ENCODE results near the gene SNRPA1. TPM values are rescaled to one million over a fixed set of nuclear protein-coding genes. Genes with fewer than 3 reads are reported as not detected.

The SNRPA1 gene
- total RNA-seq = 8.7 and 14.9 TPM in 2 replicates

GRCh38 chr15:101294731-101295606, at the start of gene SNRPA1:
TSS of gene SNRPA1 (minus strand) at chr15:101295248. CDS start at chr15:101295178, 70 bp downstream.

GRCh38 chr15:101277038-101277822, 17.8 kb downstream of the SNRPA1 start, which contains the start of gene SELENOS:
TSS of gene SELENOS (minus strand) at chr15:101277485. CDS start at chr15:101277417, 68 bp downstream.

GRCh38 chr15:101251830-101252820, 42.9 kb downstream of the SNRPA1 start, which contains the start of gene CHSY1:
TSS of gene CHSY1 (minus strand) at chr15:101252048. CDS start at chr15:101251456, 592 bp downstream.

Other genes with a start within 250 kb of the SNRPA1 start
- 14.7 and 28.2 TPM in 2 replicates for gene CHSY1, start 43.2 kb downstream of the SNRPA1 start, total RNA-seq
- 73.3 and 97.4 TPM in 2 replicates for gene SELENOS, start 17.8 kb downstream of the SNRPA1 start, total RNA-seq
- gene PCSK6, start 194.5 kb upstream of the SNRPA1 start, total RNA-seq = 1.7 and 4.5 TPM in 2 replicates